H1 (cell line): ENCODE data around the gene ARFGEF3. TPM values are rescaled to one million over a fixed set of nuclear protein-coding genes. Genes with fewer than 3 reads are reported as not detected.

Experiments used
- CTCF ChIA-PET: fragments of 300-600 bp; sonication (Branson Sonifier 250); formaldehyde crosslinking; loops from one replicate; lab custom pipeline; 2021; ENCODE audit not compliant: partially characterized antibody; lab: Charles Lee
- POLR2A ChIA-PET: fragments of 300-600 bp; sonication (Branson Sonifier 250); formaldehyde crosslinking; loops from one replicate; lab custom pipeline; 2021; ENCODE audit warnings: inconsistent platforms; ENCODE audit not compliant: partially characterized antibody; lab: Charles Lee
- DNase-seq, 2 experiments: peaks; one replicate each; pipeline versions ENCODE4 v3.0.0 to v3.0.0-alpha.2; 2010 to 2022; ENCODE audit warnings: low spot score in 2 of 2, low read depth in 1 of 2, mixed read lengths in 1 of 2
- FAIRE-seq: peaks from 2 replicates; lab custom pipeline; 2011; peaks lifted over from hg19 to GRCh38; lab: Jason Lieb, UNC
- H2AFZ ChIP-seq: 2 replicates; pipeline ENCODE4 v1.8.1; 2012; ENCODE audit warnings: low read length, inconsistent platforms
- H2AK5ac ChIP-seq: 2 replicates; pipeline ENCODE4 v1.6.1; 2013; ENCODE audit warnings: low read depth, low read length
- H2BK120ac ChIP-seq: replicated peaks from 2 replicates; pipeline ENCODE3; 2013; ENCODE audit warnings: low read depth, low read length, inconsistent platforms
- H2BK12ac ChIP-seq: 2 replicates; pipeline ENCODE4 v1.6.1; 2013; ENCODE audit warnings: low read depth, low read length
- H2BK15ac ChIP-seq: 2 replicates; pipeline ENCODE4 v1.6.1; 2013; ENCODE audit warnings: low read length
- H2BK20ac ChIP-seq: 2 replicates; pipeline ENCODE4 v1.6.1; 2013; ENCODE audit warnings: low read length
- H2BK5ac ChIP-seq: 2 replicates; pipeline ENCODE4 v1.6.1; 2013; ENCODE audit warnings: low read depth, low read length
- H3K14ac ChIP-seq: 2 replicates; pipeline ENCODE4 v1.6.1; 2013; ENCODE audit warnings: inconsistent platforms; ENCODE audit not compliant: insufficient read length
- H3K18ac ChIP-seq: 2 replicates; pipeline ENCODE4 v1.6.1; 2013; ENCODE audit warnings: low read length; ENCODE audit errors: extremely low read depth
- H3K23ac ChIP-seq: 2 replicates; pipeline ENCODE4 v1.6.1; 2013; ENCODE audit warnings: inconsistent platforms; ENCODE audit not compliant: insufficient read length
- H3K23me2 ChIP-seq: 2 replicates; pipeline ENCODE4 v1.6.1; 2013; ENCODE audit warnings: low read depth, low read length
- H3K27ac ChIP-seq: 2 replicates; pipeline ENCODE4 v1.6.1; 2011; ENCODE audit warnings: low read depth, low read length, inconsistent platforms
- H3K27me3 ChIP-seq, 4 experiments: replicated peaks in 1 of 4; 1 replicate in 1 of 4; 2 replicates in 3 of 4; pipeline versions ENCODE4 v1.6.1 to v1.8.1; 2011 to 2013; ENCODE audit warnings: low read length in 3 of 4, mild to moderate bottlenecking in 3 of 4, inconsistent platforms in 2 of 4, mixed read lengths in 2 of 4, moderate library complexity in 1 of 4; ENCODE audit not compliant: control insufficient read depth in 3 of 4, insufficient read depth in 3 of 4; ENCODE audit errors: extremely low read depth in 1 of 4
- H3K36me3 ChIP-seq, 4 experiments: 2 replicates each; pipeline versions ENCODE4 v1.6.1 to v1.8.1; 2011 to 2013; ENCODE audit warnings: mild to moderate bottlenecking in 4 of 4, low read length in 3 of 4, moderate library complexity in 2 of 4, control low read depth in 1 of 4, inconsistent platforms in 1 of 4; ENCODE audit not compliant: insufficient read depth in 4 of 4, control insufficient read depth in 2 of 4
- H3K4ac ChIP-seq: replicated peaks from 2 replicates; pipeline ENCODE3; 2013; ENCODE audit warnings: low read length, low read depth, mixed read lengths, inconsistent platforms; ENCODE audit not compliant: insufficient read length
- H3K4me1 ChIP-seq, 4 experiments: replicated peaks in 1 of 4; 1 replicate in 1 of 4; 2 replicates in 3 of 4; pipeline versions ENCODE4 v1.6.1 to v1.8.1; 2011 to 2013; ENCODE audit warnings: low read length in 3 of 4, inconsistent platforms in 2 of 4, mixed read lengths in 1 of 4; ENCODE audit not compliant: insufficient read depth in 4 of 4, control insufficient read depth in 3 of 4
- H3K4me2 ChIP-seq, 2 experiments: 2 replicates each; pipeline versions ENCODE4 v1.6.1 to v1.8.1; 2011 to 2013; ENCODE audit warnings: low read depth in 2 of 2, low read length in 2 of 2, control low read depth in 1 of 2, inconsistent platforms in 1 of 2, mild to moderate bottlenecking in 1 of 2; ENCODE audit not compliant: insufficient read depth in 1 of 2
- H3K4me3 ChIP-seq, 4 experiments: fragments of 200-600, 300-600 bp in 1 of 4; sonication (generic), shearing (Covaris generic), sonication (Bioruptor Twin) in 1 of 4; 2 replicates each; pipeline versions ENCODE4 v1.5.1 to v1.8.1; 2011 to 2016; ENCODE audit warnings: low read length in 4 of 4, low read depth in 3 of 4, control low read depth in 2 of 4, inconsistent platforms in 2 of 4, mild to moderate bottlenecking in 2 of 4, mixed read lengths in 1 of 4, moderate library complexity in 1 of 4; ENCODE audit not compliant: insufficient read depth in 2 of 4; ENCODE audit errors: extremely low read depth in 1 of 4
- H3K56ac ChIP-seq: replicated peaks from 2 replicates; pipeline ENCODE3; 2013; ENCODE audit warnings: low read depth, mild to moderate bottlenecking, mixed read lengths, low read length, inconsistent platforms; ENCODE audit not compliant: insufficient read length
- H3K79me1 ChIP-seq: 2 replicates; pipeline ENCODE4 v1.6.1; 2013; ENCODE audit warnings: low read depth, low read length, control low read depth
- H3K79me2 ChIP-seq, 2 experiments: 2 replicates each; pipeline versions ENCODE4 v1.6.1 to v1.8.1; 2012 to 2013; ENCODE audit warnings: low read length in 2 of 2, mild to moderate bottlenecking in 2 of 2, inconsistent platforms in 1 of 2; ENCODE audit not compliant: insufficient read depth in 2 of 2, control insufficient read depth in 1 of 2
- H3K9ac ChIP-seq, 4 experiments: replicated peaks in 1 of 4; 1 replicate in 1 of 4; 2 replicates in 3 of 4; pipeline versions ENCODE4 v1.6.1 to v1.8.1; 2011 to 2013; ENCODE audit warnings: low read depth in 3 of 4, low read length in 3 of 4, control low read depth in 2 of 4, mild to moderate bottlenecking in 2 of 4, moderate library complexity in 2 of 4, inconsistent platforms in 1 of 4; ENCODE audit errors: extremely low read depth in 1 of 4
- H3K9me3 ChIP-seq, 2 experiments: 2 replicates each; pipeline versions ENCODE4 v1.6.1 to v1.8.1; 2012 to 2013; ENCODE audit warnings: mild to moderate bottlenecking in 2 of 2, moderate library complexity in 2 of 2, control low read depth in 1 of 2, inconsistent platforms in 1 of 2, low read depth in 1 of 2, low read length in 1 of 2, mixed read lengths in 1 of 2; ENCODE audit not compliant: insufficient read depth in 2 of 2
- H4K20me1 ChIP-seq, 2 experiments: replicated peaks in 1 of 2; 2 replicates each; pipeline versions ENCODE3 to v1.8.1; 2011 to 2013; ENCODE audit warnings: inconsistent platforms in 2 of 2, low read length in 2 of 2, mild to moderate bottlenecking in 1 of 2; ENCODE audit not compliant: insufficient read depth in 2 of 2, control insufficient read depth in 1 of 2
- H4K5ac ChIP-seq: 2 replicates; pipeline ENCODE4 v1.6.1; 2013; ENCODE audit warnings: low read length, low read depth, mixed read lengths, inconsistent platforms; ENCODE audit not compliant: insufficient read length
- H4K8ac ChIP-seq: 2 replicates; pipeline ENCODE4 v1.8.0; 2013; ENCODE audit warnings: mild to moderate bottlenecking, moderate library complexity, low read length, inconsistent platforms; ENCODE audit not compliant: insufficient read depth; ENCODE audit errors: extremely low read depth
- H4K91ac ChIP-seq: replicated peaks from 2 replicates; pipeline ENCODE3; 2013; ENCODE audit warnings: low read length, mixed read lengths, inconsistent platforms; ENCODE audit not compliant: insufficient read length
- BRCA1 ChIP-seq: IDR thresholded peaks from 2 replicates; pipeline ENCODE4 v1.6.1; 2012; ENCODE audit warnings: low read depth, low read length, improper control_type of control experiment
- CHD1 ChIP-seq: IDR thresholded peaks from 2 replicates; pipeline ENCODE4 v1.6.1; 2012; ENCODE audit warnings: low read depth, low read length, improper control_type of control experiment
- KDM4A ChIP-seq: IDR thresholded peaks from one replicate; pipeline ENCODE4 v1.7.1; 2012; ENCODE audit warnings: low read depth, mild to moderate bottlenecking, moderate library complexity, low read length, inconsistent platforms; ENCODE audit not compliant: severe bottlenecking
- NRF1 ChIP-seq: IDR thresholded peaks from 2 replicates; pipeline ENCODE4 v1.6.1; 2011; ENCODE audit warnings: mild to moderate bottlenecking, low read depth, low read length, improper control_type of control experiment
- SIX5 ChIP-seq: IDR thresholded peaks from 2 replicates; pipeline ENCODE4 v1.6.1; 2011; ENCODE audit warnings: mild to moderate bottlenecking, low read depth, low read length
- SP4 ChIP-seq: IDR thresholded peaks from 2 replicates; pipeline ENCODE4 v1.6.1; 2012; ENCODE audit warnings: low read length, inconsistent platforms
- SRF ChIP-seq: IDR thresholded peaks from 2 replicates; pipeline ENCODE4 v1.6.1; 2011; ENCODE audit warnings: mild to moderate bottlenecking, low read depth, low read length, moderate library complexity
- TAF1 ChIP-seq: IDR thresholded peaks from 2 replicates; pipeline ENCODE4 v1.6.1; 2011; ENCODE audit warnings: mild to moderate bottlenecking, low read depth, low read length
- WGBS, 2 experiments: shearing (Covaris generic) in 1 of 2; methylation state at CpG; one replicate each; pipeline versions ENCODE4 v1.1.6 to v1.1.7; 2013 to 2015; ENCODE audit warnings: low lambda C conversion rate in 2 of 2, mixed read lengths in 2 of 2, inconsistent platforms in 1 of 2, low coverage in 1 of 2, missing lambda C conversion rate in 1 of 2; ENCODE audit not compliant: insufficient replicate concordance in 2 of 2, insufficient coverage in 1 of 2, insufficient read length in 1 of 2; ENCODE audit errors: extremely low coverage in 1 of 2, missing lambda C conversion rate in 1 of 2; 5-methylcytosine and 5-hydroxymethylcytosine counted together
- polyA plus RNA-seq, 7 experiments: library from polyadenylated mRNA; depleted of rRNA in 3 of 7; stranded (reverse) in 5 of 7; unstranded in 2 of 7; fragments of >200 nt in 5 of 7; fragments of 200-250 nt in 2 of 7; gene quantifications; 1 replicate in 5 of 7; 2 replicates in 1 of 7; 4 replicates in 1 of 7; pipeline versions ENCODE4 v1.2.1 to v1.2.3, GENCODE V29; 2011 to 2013; ENCODE audit warnings: missing spikeins in 2 of 7, mixed read lengths in 2 of 7
- total RNA-seq: library from RNA; stranded (reverse); fragmentation: NEBNext Ultra II Directional; extraction: Animal tissue kit (Norgen Biotek cat#: 25700); gene quantifications from 2 replicates; pipeline ENCODE4 v1.2.1, GENCODE V29; 2021

The ARFGEF3 gene
- total and polyA plus RNA-seq, 2 of the 8 experiments (the other 6 are each of a cell fraction or from before 2014, with no cell fraction given) = 5.8 to 23.2 TPM

- ChIA-PET CTCF (interaction anchor here (0.6 to 1.2 kb wide), 6 partner anchors 17 to 574 kb away, joined by 3 to 6 read pairs (median 3); no protein-coding TSS in a partner anchor), POLR2A (no interaction called here)
- H2AK5ac ChIP-seq = no peak overlapping the region
- no peak overlapping the region for H3K27ac ChIP-seq
- H3K4me3 ChIP-seq = no peak overlapping the region
- H3K4me1 ChIP-seq = no peaks in the 10 kb centered on the region
- no peak overlapping the region for H2AFZ ChIP-seq
- no peaks in the 10 kb centered on the region for H3K9me3 ChIP-seq
- no peaks in the 10 kb centered on the region for H3K23me2 ChIP-seq
- FAIRE-seq (no peak), DNase-seq (no peak)
- H2BK15ac ChIP-seq = no peak overlapping the region
- H3K36me3 ChIP-seq = no peaks in the 10 kb centered on the region
- H3K56ac ChIP-seq = no peak overlapping the region
- H4K91ac ChIP-seq = no peak overlapping the region
- no peak overlapping the region for H2BK20ac ChIP-seq
- H3K4me2 ChIP-seq = no peak overlapping the region
- H3K4ac ChIP-seq = no peak overlapping the region
- no peak overlapping the region for H2BK120ac ChIP-seq
- H3K27me3 ChIP-seq = no peaks in the 10 kb centered on the region
- H4K8ac ChIP-seq = no peak overlapping the region
- WGBS, 2 experiments = 99% methylated on average over 6 of the region's 6 CpGs; no CpG with 5 or more reads in 1 of the 2 experiments
- H3K9ac ChIP-seq = no peak overlapping the region
- no peak overlapping the region for H4K5ac ChIP-seq
- H3K23ac ChIP-seq = no peak overlapping the region
- no peaks in the 10 kb centered on the region for H3K79me1 ChIP-seq
- no peak overlapping the region for H3K18ac ChIP-seq
- H4K20me1 ChIP-seq = no peaks in the 10 kb centered on the region
- H3K79me2 ChIP-seq = no peaks in the 10 kb centered on the region
- no peak overlapping the region for H3K14ac ChIP-seq
- H2BK12ac ChIP-seq = no peak overlapping the region
- H2BK5ac ChIP-seq = no peak overlapping the region
- no peak for TF ChIP-seq KDM4A
- TF ChIP-seq SP4 = no peak
- no peak for TF ChIP-seq BRCA1
- no peak for TF ChIP-seq SIX5
- TF ChIP-seq SRF = no peak
- no peak for TF ChIP-seq CHD1
- TF ChIP-seq NRF1 = no peak
- TF ChIP-seq TAF1 = no peak
These were observed 80.2 kb downstream of the ARFGEF3 start for GRCh38 chr6:138241934-138242333.
